Activated CD8-positive, alpha-beta T cell treated with anti-CD3 and anti-CD28 coated beads, Interleukin-2, amount 10 ng/mL, durations not matched to agents 7 days and 5 days (primary cell): Measurements from ENCODE around the gene NAA80. TPM values are rescaled to one million over a fixed set of nuclear protein-coding genes. Genes with fewer than 3 reads are reported as not detected.

ENCODE experiments used
- ATAC-seq: fragments of 150-1000 bp; cut with Tn5 transposase; one replicate; pipeline ENCODE4 v1.10.0; 2021; ENCODE audit warnings: moderate library complexity
- CTCF ChIA-PET: fragments of 350-600 bp; sonication (Branson Sonifier 250); formaldehyde crosslinking; loops from one replicate; lab custom pipeline; 2021; ENCODE audit warnings: antibody characterized with exemption; lab: Charles Lee
- POLR2A ChIA-PET: fragments of 350-600 bp; sonication (Branson Sonifier 250); formaldehyde crosslinking; loops from one replicate; lab custom pipeline; 2021; ENCODE audit warnings: antibody characterized with exemption; lab: Charles Lee
- DNase-seq: peaks from one replicate; pipeline ENCODE4 v3.0.0-alpha.2; 2020
- H3K27ac Mint-ChIP-seq: one replicate; pipeline ENCODE4 v1.8.0; 2021; ENCODE audit warnings: mild to moderate bottlenecking, mixed read lengths
- H3K27me3 Mint-ChIP-seq: one replicate; pipeline ENCODE4 v1.8.0; 2021; ENCODE audit warnings: low read depth, mixed read lengths
- H3K36me3 Mint-ChIP-seq: one replicate; pipeline ENCODE4 v1.8.0; 2021; ENCODE audit warnings: low read depth, mixed read lengths
- H3K4me1 Mint-ChIP-seq: one replicate; pipeline ENCODE4 v1.8.0; 2021; ENCODE audit warnings: low read depth, mixed read lengths
- H3K4me3 Mint-ChIP-seq: one replicate; pipeline ENCODE4 v1.8.0; 2021; ENCODE audit warnings: mild to moderate bottlenecking, mixed read lengths
- H3K9me3 Mint-ChIP-seq: one replicate; pipeline ENCODE4 v1.8.0; 2022; ENCODE audit warnings: mixed read lengths; ENCODE audit not compliant: insufficient read depth
- total RNA-seq, 2 experiments: library from RNA; stranded (reverse); gene quantifications; one replicate each; pipeline ENCODE4 v1.2.3, GENCODE V29; 2021

Gene NAA80
- total RNA-seq, 2 experiments from 2014 or later, result 26.8 to 28.5 TPM

GRCh38 chr3:50268703-50269451 lies 30.3 kb downstream of the NAA80 start, which contains the start of gene SEMA3B:
TSS of gene SEMA3B (plus strand) at chr3:50269147. CDS start at chr3:50269241, 94 bp downstream.
- ATAC-seq (no peak), DNase-seq (no peak)
- Mint-ChIP-seq H3K4me1 (peaks cover 14% of the 10 kb centered on the region), H3K9me3 (no peaks in the 10 kb centered on the region), H3K36me3 (no peaks in the 10 kb centered on the region), H3K27ac (no peak within 1 kb of the TSS), H3K4me3 (no peak within 1 kb of the TSS), H3K27me3 (peaks cover 23% of the 10 kb centered on the region)
- POLR2A ChIA-PET, result no interaction called here
- CTCF ChIA-PET, result interaction anchor here (1.1 to 2.5 kb wide), 3 partner anchors 22 to 65 kb away, joined by 3 to 7 read pairs (median 3); no protein-coding TSS in a partner anchor

- ChIA-PET POLR2A (interaction anchor here (0.6 kb wide), 1 partner anchor 26 kb away, joined by 4 read pairs; no protein-coding TSS in a partner anchor), CTCF (interaction anchor here (2.5 kb wide), 1 partner anchor 42 kb away, joined by 7 read pairs; no protein-coding TSS in a partner anchor)
- H3K9me3 Mint-ChIP-seq, result no peaks in the 10 kb centered on the region
- peaks cover 22% of the 10 kb centered on the region for H3K27me3 Mint-ChIP-seq
- no peak overlapping the region for H3K4me3 Mint-ChIP-seq
- H3K27ac Mint-ChIP-seq, result no peak overlapping the region
- peaks cover 12% of the 10 kb centered on the region for H3K4me1 Mint-ChIP-seq
- ATAC-seq, result no peak
- no peaks in the 10 kb centered on the region for H3K36me3 Mint-ChIP-seq
- DNase-seq, result no peak
Measured at GRCh38 chr3:50268276-50268675, 30.9 kb downstream of the NAA80 start.

- no peaks in the 10 kb centered on the region for H3K9me3 Mint-ChIP-seq
- ChIA-PET CTCF (interaction anchor here (1.1 to 2.5 kb wide), 3 partner anchors 21 to 75 kb away, joined by 3 to 14 read pairs (median 7); no protein-coding TSS in a partner anchor), POLR2A (interaction anchor here (0.6 kb wide), 1 partner anchor 27 kb away, joined by 4 read pairs; no protein-coding TSS in a partner anchor)
- DNase-seq, result no peak
- H3K4me3 Mint-ChIP-seq, result no peak overlapping the region
- peaks cover 18% of the 10 kb centered on the region for H3K27me3 Mint-ChIP-seq
- no peak for ATAC-seq
- peaks cover 6% of the 10 kb centered on the region for H3K4me1 Mint-ChIP-seq
- H3K36me3 Mint-ChIP-seq, result no peaks in the 10 kb centered on the region
- no peak overlapping the region for H3K27ac Mint-ChIP-seq
Measured at GRCh38 chr3:50267280-50267913, 31.8 kb downstream of the NAA80 start.

- ChIA-PET CTCF (interaction anchor here (1.1 to 2.5 kb wide), 4 partner anchors 20 to 74 kb away, joined by 3 to 14 read pairs (median 5); no protein-coding TSS in a partner anchor), POLR2A (no interaction called here)
- Mint-ChIP-seq H3K4me1 (peaks cover 5% of the 10 kb centered on the region), H3K4me3 (no peak overlapping the region), H3K27me3 (peaks cover 18% of the 10 kb centered on the region), H3K27ac (no peak overlapping the region), H3K9me3 (no peaks in the 10 kb centered on the region), H3K36me3 (no peaks in the 10 kb centered on the region)
- ATAC-seq (no peak), DNase-seq (no peak)
Measured at GRCh38 chr3:50266836-50267235, 32.4 kb downstream of the NAA80 start.

GRCh38 chr3:50266017-50266416 lies 33.2 kb downstream of the NAA80 start:
- no peaks in the 10 kb centered on the region for H3K36me3 Mint-ChIP-seq
- no peaks in the 10 kb centered on the region for H3K4me1 Mint-ChIP-seq
- no peak overlapping the region for H3K4me3 Mint-ChIP-seq
- DNase-seq (no peak), ATAC-seq (no peak)
- H3K27me3 Mint-ChIP-seq, result peaks cover 18% of the 10 kb centered on the region
- no peak overlapping the region for H3K27ac Mint-ChIP-seq
- H3K9me3 Mint-ChIP-seq, result no peaks in the 10 kb centered on the region
- ChIA-PET POLR2A (no interaction called here), CTCF (interaction anchor here (1.1 to 2.5 kb wide), 4 partner anchors 19 to 74 kb away, joined by 3 to 14 read pairs (median 5); no protein-coding TSS in a partner anchor)

GRCh38 chr3:50265571-50265970 lies 33.6 kb downstream of the NAA80 start:
- H3K27me3 Mint-ChIP-seq, result peaks cover 18% of the 10 kb centered on the region
- CTCF ChIA-PET, result interaction anchor here (1.2 to 2.3 kb wide), 3 partner anchors 19 to 48 kb away, joined by 3 to 14 read pairs (median 3); no protein-coding TSS in a partner anchor

GRCh38 chr3:50264964-50265485 lies 34.2 kb downstream of the NAA80 start:
- Mint-ChIP-seq H3K27me3 (peaks cover 18% of the 10 kb centered on the region), H3K9me3 (no peaks in the 10 kb centered on the region), H3K4me1 (peaks cover 3% of the 10 kb centered on the region), H3K27ac (no peak overlapping the region), H3K4me3 (no peak overlapping the region), H3K36me3 (no peaks in the 10 kb centered on the region)
- no peak for DNase-seq
- no peak for ATAC-seq
- POLR2A ChIA-PET, result no interaction called here
- CTCF ChIA-PET, result interaction anchor here (1.1 to 1.5 kb wide), 3 partner anchors 18 to 48 kb away, joined by 3 to 6 read pairs (median 3); no protein-coding TSS in a partner anchor

More at GRCh38 chr3:50265571-50265970, 33.6 kb downstream of the NAA80 start:
- Mint-ChIP-seq H3K4me1 (peaks cover under 1% of the 10 kb centered on the region), H3K9me3 (no peaks in the 10 kb centered on the region), H3K4me3 (no peak overlapping the region), H3K27ac (no peak overlapping the region), H3K36me3 (no peaks in the 10 kb centered on the region)
- POLR2A ChIA-PET, result no interaction called here
- ATAC-seq (no peak), DNase-seq (no peak)

GRCh38 chr3:50264383-50264963 lies 34.7 kb downstream of the NAA80 start:
- POLR2A ChIA-PET, result no interaction called here
- peaks cover 7% of the 10 kb centered on the region for H3K4me1 Mint-ChIP-seq
- ATAC-seq, result no peak
- H3K9me3 Mint-ChIP-seq, result no peaks in the 10 kb centered on the region
- H3K4me3 Mint-ChIP-seq, result no peak overlapping the region
- H3K36me3 Mint-ChIP-seq, result no peaks in the 10 kb centered on the region
- peaks cover 18% of the 10 kb centered on the region for H3K27me3 Mint-ChIP-seq
- CTCF ChIA-PET, result interaction anchor here (1.1 to 2.1 kb wide), 4 partner anchors 18 to 70 kb away, joined by 3 to 8 read pairs (median 5); no protein-coding TSS in a partner anchor
- DNase-seq, result no peak
- no peak overlapping the region for H3K27ac Mint-ChIP-seq

- POLR2A ChIA-PET, result no interaction called here
- ATAC-seq (no peak), DNase-seq (no peak)
- H3K4me3 Mint-ChIP-seq, result no peak overlapping the region
- H3K9me3 Mint-ChIP-seq, result no peaks in the 10 kb centered on the region
- peaks cover 5% of the 10 kb centered on the region for H3K36me3 Mint-ChIP-seq
- peaks cover 18% of the 10 kb centered on the region for H3K27me3 Mint-ChIP-seq
- peaks cover 10% of the 10 kb centered on the region for H3K4me1 Mint-ChIP-seq
- H3K27ac Mint-ChIP-seq, result no peak overlapping the region
- CTCF ChIA-PET, result interaction anchor here (1.1 to 2.1 kb wide), 4 partner anchors 17 to 69 kb away, joined by 4 to 8 read pairs (median 6); no protein-coding TSS in a partner anchor
Measured at GRCh38 chr3:50263478-50264382, 35.5 kb downstream of the NAA80 start.

- H3K4me3 Mint-ChIP-seq, result no peak overlapping the region
- peaks cover 14% of the 10 kb centered on the region for H3K36me3 Mint-ChIP-seq
- DNase-seq (no peak), ATAC-seq (no peak)
- peaks cover 12% of the 10 kb centered on the region for H3K27me3 Mint-ChIP-seq
- ChIA-PET CTCF (interaction anchor here (1.4 to 2.1 kb wide), 2 partner anchors 16 to 68 kb away, joined by 6 to 8 read pairs; no protein-coding TSS in a partner anchor), POLR2A (no interaction called here)
- H3K9me3 Mint-ChIP-seq, result no peaks in the 10 kb centered on the region
- H3K4me1 Mint-ChIP-seq, result peaks cover 10% of the 10 kb centered on the region
- H3K27ac Mint-ChIP-seq, result peak overlapping the region; percentile 15
Measured at GRCh38 chr3:50262778-50263177, 36.4 kb downstream of the NAA80 start.
